ENCODE data around the gene PXYLP1.

GRCh38 chr3:141193066-141193830, 38.4 kb upstream of the PXYLP1 start:
- TF ChIP-seq POLR2A (IDR thresholded peaks at IDR 0.05; ENCODE audit: low read depth, low read length) (no peak), POLR2AphosphoS5 (IDR thresholded peaks at IDR 0.05; ENCODE audit: low read depth, low read length) (no peak)
